MM.1S (cell line): ENCODE measurements around the gene GPR26.

ENCODE experiments used
- CTCF ChIP-seq: fragments of 300-600 bp; sonication (generic); IDR thresholded peaks from 2 replicates; pipeline ENCODE4 v1.5.1; 2016; ENCODE audit warnings: antibody characterized with exemption, low read length, mixed read lengths
- EZH2 ChIP-seq: fragments of 300-600 bp; sonication (generic); optimal IDR thresholded peaks from 2 replicates; pipeline ENCODE3; 2017; ENCODE audit warnings: low read depth, mild to moderate bottlenecking, antibody characterized with exemption, low read length, mixed read lengths
- EZH2phosphoT487 ChIP-seq: fragments of 300-600 bp; sonication (generic); IDR thresholded peaks from 2 replicates; pipeline ENCODE4 v1.6.1; 2018; ENCODE audit warnings: antibody characterized with exemption, low read length

- TF ChIP-seq EZH2 (no peak), CTCF (no peak), EZH2phosphoT487 (no peak)
Measured at GRCh38 chr10:123673198-123673597, 7.0 kb downstream of the GPR26 start.
